B cell (primary cell): ENCODE results near the gene NAA80.

Source experiments
- CTCF ChIP-seq: fragments of 200-600 bp; IDR thresholded peaks from one replicate; pipeline ENCODE4 v1.8.0; 2022; ENCODE audit warnings: antibody characterized with exemption, mild to moderate bottlenecking
- EZH2 ChIP-seq: IDR thresholded peaks from 2 replicates; pipeline ENCODE4 v1.6.1; 2012; ENCODE audit warnings: borderline replicate concordance, low read depth, mild to moderate bottlenecking, moderate library complexity, low read length; ENCODE audit not compliant: insufficient read depth, poor library complexity, severe bottlenecking

GRCh38 chr3:50314342-50314741, 15.1 kb upstream of the NAA80 start:
- TF ChIP-seq EZH2 = no peak
- no peak for TF ChIP-seq CTCF
